ENCODE measurements around the gene GORASP2.
A peak's percentile ranks its signal among the peaks of the same experiment; 100 is the strongest.

GORASP2 gene

DNA sequence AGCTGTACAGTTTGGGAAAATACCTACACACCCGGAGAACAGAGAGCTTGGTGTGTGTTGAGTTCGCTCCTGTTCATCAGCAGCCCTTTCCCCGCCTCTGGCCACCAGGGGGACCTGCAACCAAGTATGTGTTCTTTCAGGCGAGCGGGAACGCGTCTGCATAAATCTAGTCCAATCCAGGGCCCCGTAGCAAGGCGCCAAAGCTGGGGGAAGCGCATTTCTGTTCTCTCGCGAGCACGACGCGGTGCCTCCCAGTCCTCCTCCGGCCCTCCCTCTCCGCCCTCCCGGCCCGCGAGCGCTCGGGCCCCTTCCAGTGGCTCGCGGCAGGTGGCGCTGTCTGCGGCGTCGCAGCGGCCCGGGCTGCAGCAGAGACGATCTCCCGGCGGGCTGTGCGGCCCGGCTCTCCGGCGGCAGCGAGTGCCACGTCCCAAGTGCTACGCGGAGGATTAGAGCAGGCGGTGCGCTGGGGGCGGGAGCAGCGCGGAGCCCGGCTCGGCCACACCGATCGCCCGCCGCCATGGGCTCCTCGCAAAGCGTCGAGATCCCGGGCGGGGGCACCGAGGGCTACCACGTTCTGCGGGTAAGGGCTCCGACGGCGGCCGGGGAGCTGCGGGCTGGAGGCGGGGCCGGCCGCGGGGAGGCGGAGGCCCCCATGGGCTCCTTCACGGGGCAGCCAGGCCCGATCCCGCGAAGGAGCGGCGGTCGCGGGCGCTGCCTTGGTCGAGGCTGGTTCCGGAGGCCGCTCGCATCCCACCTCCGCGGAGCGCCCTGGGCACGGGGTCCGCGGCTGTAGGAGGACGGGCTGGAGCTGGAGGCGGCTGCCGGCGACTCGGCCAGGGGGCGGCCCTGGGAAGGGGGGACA lies at the start of gene GORASP2:
Gene GORASP2 (plus strand): TSS at position 430 of the 862 bp plus-strand sequence. CDS start 88 bp downstream, at position 518.
- peak; percentile 88 for TF ChIP-seq CTCF (IDR thresholded peaks at IDR 0.05)
- peak; percentile 99 for DNase-seq (ENCODE audit: low spot score)
- Histone ChIP-seq H3K4me3 (peak within 1 kb of the TSS; percentile 99), H3K27ac (peak within 1 kb of the TSS; percentile 91 to 98)

GRCh38 chr2:170881840-170882239 lies 47.2 kb upstream of the GORASP2 start:
- no peak for TF ChIP-seq CTCF (IDR thresholded peaks at IDR 0.05)
- Histone ChIP-seq H3K27ac (no peak overlapping the region), H3K4me3 (no peak overlapping the region)
- no peak for DNase-seq (ENCODE audit: low spot score)

- DNase-seq (ENCODE audit: low spot score) = no peak
- TF ChIP-seq CTCF (IDR thresholded peaks at IDR 0.05) = no peak
- H3K4me3 ChIP-seq = no peak overlapping the region
- H3K27ac ChIP-seq = no peak overlapping the region
Observed at GRCh38 chr2:170882758-170883157, 46.3 kb upstream of the GORASP2 start.

DNA sequence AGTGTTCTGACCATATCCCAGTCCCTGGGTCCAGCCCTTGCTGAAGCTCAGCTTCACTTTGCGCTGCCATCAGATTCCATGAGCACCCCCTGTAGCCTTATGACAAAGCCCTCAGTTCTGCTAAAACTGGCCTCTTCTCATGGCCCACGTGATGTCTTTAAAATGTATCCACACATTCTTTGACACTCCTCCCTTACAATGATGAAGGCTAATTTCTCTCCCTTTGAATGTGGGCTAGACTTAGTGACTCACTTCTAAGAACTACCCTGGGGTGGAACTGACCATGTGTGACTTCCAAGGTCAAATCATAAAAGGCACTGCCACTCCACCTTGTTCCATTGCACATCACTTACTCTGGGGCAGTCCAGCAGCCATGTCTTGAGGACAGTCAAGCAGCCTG lies 45.4 kb upstream of the GORASP2 start:
- no peak for DNase-seq (ENCODE audit: low spot score)
- Histone ChIP-seq H3K4me3 (no peak overlapping the region), H3K27ac (no peak overlapping the region)
- no peak for TF ChIP-seq CTCF (IDR thresholded peaks at IDR 0.05)

DNA sequence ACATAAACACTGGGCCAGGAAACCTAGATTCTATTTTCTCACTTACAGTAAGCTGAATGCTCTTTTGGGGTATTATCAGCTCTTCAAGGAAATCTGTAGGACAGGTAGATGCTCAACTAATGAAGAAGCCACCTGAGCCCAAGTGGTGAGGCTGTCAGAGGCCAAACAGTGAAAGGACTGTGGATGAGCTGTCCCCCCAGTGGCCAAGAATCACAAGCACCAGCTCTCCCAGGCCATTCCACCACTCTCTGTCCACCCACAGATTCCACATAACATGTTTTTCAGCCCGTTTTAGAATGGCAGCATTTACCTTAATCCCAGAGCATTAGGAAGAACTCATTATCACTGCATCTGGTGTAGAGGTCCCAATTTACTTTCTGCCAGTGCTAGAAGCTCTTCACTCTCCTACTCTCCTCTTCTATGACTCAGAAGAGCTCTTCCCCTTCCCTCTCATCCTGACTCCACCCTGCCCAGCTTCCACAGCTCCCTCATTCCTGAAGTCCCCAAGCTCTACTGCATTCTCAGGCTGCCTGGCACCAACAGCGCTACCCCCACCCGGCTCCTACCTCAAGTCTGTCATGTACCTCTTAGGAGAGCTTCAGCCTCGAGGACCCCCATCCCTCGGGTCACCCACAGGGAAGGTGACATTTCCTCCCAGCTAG lies 43.8 kb upstream of the GORASP2 start:
- DNase-seq (ENCODE audit: low spot score) = no peak
- Histone ChIP-seq H3K4me3 (no peak overlapping the region), H3K27ac (no peak overlapping the region)
- TF ChIP-seq CTCF (IDR thresholded peaks at IDR 0.05) = no peak

- no peak for DNase-seq (ENCODE audit: low spot score)
- H3K4me3 ChIP-seq = no peak overlapping the region
Observed at GRCh38 chr2:170886386-170886785, 42.7 kb upstream of the GORASP2 start.

More at GRCh38 chr2:170886386-170886785, 42.7 kb upstream of the GORASP2 start:
- no peak overlapping the region for H3K27ac ChIP-seq
- TF ChIP-seq CTCF (IDR thresholded peaks at IDR 0.05) = no peak

Data from coronary artery (tissue), 2 donors.